Measurements from ENCODE around the gene CTIF.

Gene CTIF

GRCh38 chr18:48666613-48667012 lies 127.8 kb downstream of the CTIF start:
- H3K27me3 ChIP-seq (replicated peaks; ENCODE audit: control insufficient read depth, insufficient read depth, low read length) = no peaks in the 10 kb centered on the region
- peaks cover 9% of the 10 kb centered on the region for H3K9me3 ChIP-seq (ENCODE audit: control insufficient read depth, low read length)
- H3K4me1 ChIP-seq (ENCODE audit: control insufficient read depth, insufficient read depth, low read length) = peaks cover 10% of the 10 kb centered on the region
- H3K9ac ChIP-seq (ENCODE audit: low read length) = no peak overlapping the region
- DNase-seq (ENCODE audit: low read depth) = no peak
- H3K36me3 ChIP-seq (ENCODE audit: control insufficient read depth, insufficient read depth, low read length, severe bottlenecking) = peaks cover 63% of the 10 kb centered on the region
- no peak overlapping the region for H3K4me3 ChIP-seq (ENCODE audit: low read length)

GRCh38 chr18:48667276-48668254 lies 128.7 kb downstream of the CTIF start:
- DNase-seq (ENCODE audit: low read depth) = peak; percentile 12
- Histone ChIP-seq H3K9ac (ENCODE audit: low read length) (no peak overlapping the region), H3K4me1 (ENCODE audit: control insufficient read depth, insufficient read depth, low read length) (peaks cover under 1% of the 10 kb centered on the region), H3K4me3 (ENCODE audit: low read length) (no peak overlapping the region), H3K36me3 (ENCODE audit: control insufficient read depth, insufficient read depth, low read length, severe bottlenecking) (peaks cover 64% of the 10 kb centered on the region), H3K9me3 (ENCODE audit: control insufficient read depth, low read length) (peaks cover 9% of the 10 kb centered on the region), H3K27me3 (replicated peaks; ENCODE audit: control insufficient read depth, insufficient read depth, low read length) (no peaks in the 10 kb centered on the region)

GRCh38 chr18:48668466-48669179 lies 129.8 kb downstream of the CTIF start:
- H3K9ac ChIP-seq (ENCODE audit: low read length) = no peak overlapping the region
- no peaks in the 10 kb centered on the region for H3K4me1 ChIP-seq (ENCODE audit: control insufficient read depth, insufficient read depth, low read length)
- no peak overlapping the region for H3K4me3 ChIP-seq (ENCODE audit: low read length)
- H3K27me3 ChIP-seq (replicated peaks; ENCODE audit: control insufficient read depth, insufficient read depth, low read length) = no peaks in the 10 kb centered on the region
- H3K36me3 ChIP-seq (ENCODE audit: control insufficient read depth, insufficient read depth, low read length, severe bottlenecking) = peaks cover 69% of the 10 kb centered on the region
- peaks cover 9% of the 10 kb centered on the region for H3K9me3 ChIP-seq (ENCODE audit: control insufficient read depth, low read length)
- DNase-seq (ENCODE audit: low read depth) = no peak

DNA sequence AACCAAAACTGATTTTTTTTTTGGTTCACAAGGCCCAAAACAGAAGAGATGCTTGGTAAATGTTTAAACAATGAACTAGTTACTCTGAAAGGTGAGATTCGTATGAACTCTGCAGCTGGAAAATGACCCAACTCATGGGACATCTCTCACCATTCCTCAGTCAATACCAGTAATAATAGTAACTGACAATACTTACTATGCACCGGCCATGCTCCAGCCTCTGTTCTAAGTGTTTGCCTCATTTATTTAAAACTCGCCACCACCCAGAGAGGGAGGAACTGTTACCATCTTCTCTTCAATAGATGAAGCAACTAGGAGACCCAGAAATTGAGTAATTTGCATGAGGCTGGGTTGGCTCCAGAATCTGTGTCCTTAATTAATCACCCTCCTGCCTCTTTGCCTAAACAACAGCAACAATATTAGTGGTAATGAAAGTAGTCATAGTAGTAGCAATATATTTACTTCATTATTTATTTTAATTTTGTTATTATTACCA lies 130.4 kb downstream of the CTIF start:
- peaks cover 69% of the 10 kb centered on the region for H3K36me3 ChIP-seq (ENCODE audit: control insufficient read depth, insufficient read depth, low read length, severe bottlenecking)
- H3K4me3 ChIP-seq (ENCODE audit: low read length) = no peak overlapping the region
- DNase-seq (ENCODE audit: low read depth) = no peak
- H3K4me1 ChIP-seq (ENCODE audit: control insufficient read depth, insufficient read depth, low read length) = peaks cover 6% of the 10 kb centered on the region
- H3K9me3 ChIP-seq (ENCODE audit: control insufficient read depth, low read length) = peaks cover 9% of the 10 kb centered on the region
- H3K27me3 ChIP-seq (replicated peaks; ENCODE audit: control insufficient read depth, insufficient read depth, low read length) = no peaks in the 10 kb centered on the region
- no peak overlapping the region for H3K9ac ChIP-seq (ENCODE audit: low read length)

DNA sequence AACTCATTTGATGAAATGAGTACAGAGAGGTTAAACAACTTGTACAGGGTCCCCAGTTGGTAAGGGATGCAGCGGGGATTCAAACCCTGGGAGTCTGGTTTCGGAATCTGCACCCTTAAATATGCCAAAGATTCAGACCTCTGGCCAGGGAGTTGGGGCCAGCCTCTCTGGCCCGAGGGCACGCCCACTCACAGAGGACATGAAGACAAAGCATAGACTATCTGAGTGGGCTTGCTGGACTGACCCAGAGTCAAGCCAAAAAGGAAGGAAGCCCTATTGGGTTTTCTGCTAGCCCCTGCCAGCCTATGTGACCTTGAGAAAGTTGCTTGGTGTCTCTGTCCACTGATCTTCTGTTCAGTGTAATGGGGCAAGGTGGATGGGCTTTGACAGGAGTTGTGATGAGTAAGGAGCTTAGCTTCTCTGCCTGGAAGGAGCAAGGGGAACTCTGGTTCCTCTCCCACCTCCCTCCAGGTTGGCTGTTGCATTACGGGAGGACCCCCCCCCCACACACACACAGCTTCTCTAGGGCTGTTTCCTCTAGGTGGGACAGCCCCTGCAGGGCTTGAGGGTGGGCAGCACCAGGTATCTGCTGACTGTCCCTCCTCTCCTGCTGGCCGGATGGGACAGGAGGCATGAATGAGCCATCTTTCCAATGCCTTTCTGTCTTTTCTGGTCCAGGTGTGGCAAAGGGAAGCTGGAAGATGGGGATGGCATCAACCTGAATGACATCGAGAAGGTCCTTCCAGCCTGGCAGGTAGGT lies 131.3 kb downstream of the CTIF start:
- Histone ChIP-seq H3K9ac (ENCODE audit: low read length) (no peak overlapping the region), H3K27me3 (replicated peaks; ENCODE audit: control insufficient read depth, insufficient read depth, low read length) (no peaks in the 10 kb centered on the region), H3K36me3 (ENCODE audit: control insufficient read depth, insufficient read depth, low read length, severe bottlenecking) (peaks cover 67% of the 10 kb centered on the region), H3K4me3 (ENCODE audit: low read length) (no peak overlapping the region), H3K4me1 (ENCODE audit: control insufficient read depth, insufficient read depth, low read length) (peaks cover 12% of the 10 kb centered on the region), H3K9me3 (ENCODE audit: control insufficient read depth, low read length) (peaks cover 9% of the 10 kb centered on the region)
- DNase-seq (ENCODE audit: low read depth) = no peak

- no peak for DNase-seq (ENCODE audit: low read depth)
- Histone ChIP-seq H3K9me3 (ENCODE audit: control insufficient read depth, low read length) (peaks cover 3% of the 10 kb centered on the region), H3K36me3 (ENCODE audit: control insufficient read depth, insufficient read depth, low read length, severe bottlenecking) (peaks cover 59% of the 10 kb centered on the region), H3K27me3 (replicated peaks; ENCODE audit: control insufficient read depth, insufficient read depth, low read length) (no peaks in the 10 kb centered on the region), H3K4me3 (ENCODE audit: low read length) (no peak overlapping the region), H3K4me1 (ENCODE audit: control insufficient read depth, insufficient read depth, low read length) (peaks cover 18% of the 10 kb centered on the region), H3K9ac (ENCODE audit: low read length) (no peak overlapping the region)
Observed at GRCh38 chr18:48670751-48671560, 132.1 kb downstream of the CTIF start.

DNA sequence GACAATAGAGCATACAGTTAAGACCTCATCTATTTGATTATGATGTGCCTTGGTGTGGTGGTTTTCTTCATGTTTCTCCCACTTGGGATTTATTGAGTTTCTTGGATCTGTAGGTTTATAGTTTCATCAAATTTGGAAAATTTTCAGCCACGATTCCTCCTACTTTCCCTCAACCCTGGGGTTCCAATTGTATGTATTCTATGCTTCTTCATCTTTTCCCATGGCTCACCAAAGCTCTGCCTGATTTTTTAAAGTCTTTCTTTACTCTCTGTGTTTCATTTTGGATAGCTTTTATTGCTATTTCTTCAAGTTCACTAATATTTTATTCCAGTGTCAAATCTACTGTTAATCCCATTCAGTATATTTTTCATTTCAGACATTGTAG lies 132.7 kb downstream of the CTIF start:
- peaks cover 53% of the 10 kb centered on the region for H3K36me3 ChIP-seq (ENCODE audit: control insufficient read depth, insufficient read depth, low read length, severe bottlenecking)
- H3K4me1 ChIP-seq (ENCODE audit: control insufficient read depth, insufficient read depth, low read length) = peaks cover 24% of the 10 kb centered on the region
- no peak overlapping the region for H3K9ac ChIP-seq (ENCODE audit: low read length)
- no peak overlapping the region for H3K4me3 ChIP-seq (ENCODE audit: low read length)
- H3K9me3 ChIP-seq (ENCODE audit: control insufficient read depth, low read length) = peaks cover 3% of the 10 kb centered on the region
- DNase-seq (ENCODE audit: low read depth) = no peak
- H3K27me3 ChIP-seq (replicated peaks; ENCODE audit: control insufficient read depth, insufficient read depth, low read length) = no peaks in the 10 kb centered on the region

DNA sequence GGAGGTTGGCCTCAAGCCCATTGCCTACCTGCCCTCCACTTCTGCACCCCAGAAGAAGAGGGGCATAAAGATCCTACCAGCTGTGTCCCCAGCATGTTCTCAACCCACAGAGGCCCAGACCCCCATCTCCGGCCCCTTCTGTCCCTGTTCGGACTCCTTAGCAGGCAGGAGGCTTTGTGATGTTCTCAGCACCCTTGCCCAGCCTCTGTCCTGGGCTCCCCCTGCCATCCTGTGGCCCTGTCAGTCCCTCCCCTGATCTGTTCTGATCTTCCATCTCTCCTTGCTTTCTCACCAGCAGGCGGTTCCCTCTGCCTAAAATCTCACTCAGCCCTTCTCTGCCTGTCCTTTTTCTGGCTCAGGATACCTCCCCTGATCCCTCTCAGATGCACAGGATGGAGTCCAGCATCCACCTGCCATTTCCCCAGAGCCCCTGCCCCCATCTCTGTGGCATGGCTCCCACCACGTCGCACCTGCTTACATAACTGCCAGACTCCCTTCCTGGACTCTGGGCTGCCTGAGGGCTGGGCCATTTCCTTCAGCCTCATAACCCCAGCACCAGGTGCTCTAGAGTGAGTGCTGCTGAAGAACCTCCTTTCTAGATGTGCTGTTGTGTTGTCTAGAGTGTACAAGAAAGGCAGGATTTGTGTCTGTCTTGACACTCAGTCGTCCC lies 134.0 kb downstream of the CTIF start:
- Histone ChIP-seq H3K36me3 (ENCODE audit: control insufficient read depth, insufficient read depth, low read length, severe bottlenecking) (peaks cover 40% of the 10 kb centered on the region), H3K4me1 (ENCODE audit: control insufficient read depth, insufficient read depth, low read length) (peaks cover 26% of the 10 kb centered on the region), H3K4me3 (ENCODE audit: low read length) (no peak overlapping the region), H3K9me3 (ENCODE audit: control insufficient read depth, low read length) (peaks cover 3% of the 10 kb centered on the region), H3K27me3 (replicated peaks; ENCODE audit: control insufficient read depth, insufficient read depth, low read length) (no peaks in the 10 kb centered on the region), H3K9ac (ENCODE audit: low read length) (no peak overlapping the region)
- no peak for DNase-seq (ENCODE audit: low read depth)

DNA sequence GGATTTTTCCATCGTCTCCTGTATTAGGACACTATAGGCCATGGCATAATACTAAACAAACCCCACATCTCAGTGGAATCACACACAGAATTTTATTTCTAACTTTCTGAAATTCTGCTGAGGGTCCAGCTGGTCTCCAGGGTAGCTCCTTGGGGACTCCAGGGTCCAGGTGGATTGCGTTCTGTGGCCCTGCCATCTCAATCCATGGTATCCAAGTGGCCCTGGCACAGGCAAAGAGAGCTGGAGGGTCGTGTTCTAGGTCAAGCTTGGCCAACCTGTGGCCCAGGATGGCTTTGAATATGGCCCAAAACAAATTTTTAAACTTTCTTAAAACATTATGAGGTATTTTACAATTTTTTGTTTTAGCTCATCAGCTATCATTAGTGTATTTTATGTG lies 134.6 kb downstream of the CTIF start:
- peaks cover 34% of the 10 kb centered on the region for H3K36me3 ChIP-seq (ENCODE audit: control insufficient read depth, insufficient read depth, low read length, severe bottlenecking)
- no peaks in the 10 kb centered on the region for H3K27me3 ChIP-seq (replicated peaks; ENCODE audit: control insufficient read depth, insufficient read depth, low read length)
- H3K4me1 ChIP-seq (ENCODE audit: control insufficient read depth, insufficient read depth, low read length) = peaks cover 26% of the 10 kb centered on the region
- no peak overlapping the region for H3K9ac ChIP-seq (ENCODE audit: low read length)
- peaks cover 3% of the 10 kb centered on the region for H3K9me3 ChIP-seq (ENCODE audit: control insufficient read depth, low read length)
- no peak overlapping the region for H3K4me3 ChIP-seq (ENCODE audit: low read length)
- DNase-seq (ENCODE audit: low read depth) = no peak
